GM18867 (cell line): Measurements from ENCODE around the gene PTH1R.

ENCODE experiments used
- ATAC-seq: cut with Tn5 transposase; IDR thresholded peaks from one replicate; pipeline ENCODE4 v1.9.1; 2021; ENCODE audit warnings: mild to moderate bottlenecking, moderate library complexity; ENCODE audit not compliant: unreplicated experiment

Gene PTH1R

DNA sequence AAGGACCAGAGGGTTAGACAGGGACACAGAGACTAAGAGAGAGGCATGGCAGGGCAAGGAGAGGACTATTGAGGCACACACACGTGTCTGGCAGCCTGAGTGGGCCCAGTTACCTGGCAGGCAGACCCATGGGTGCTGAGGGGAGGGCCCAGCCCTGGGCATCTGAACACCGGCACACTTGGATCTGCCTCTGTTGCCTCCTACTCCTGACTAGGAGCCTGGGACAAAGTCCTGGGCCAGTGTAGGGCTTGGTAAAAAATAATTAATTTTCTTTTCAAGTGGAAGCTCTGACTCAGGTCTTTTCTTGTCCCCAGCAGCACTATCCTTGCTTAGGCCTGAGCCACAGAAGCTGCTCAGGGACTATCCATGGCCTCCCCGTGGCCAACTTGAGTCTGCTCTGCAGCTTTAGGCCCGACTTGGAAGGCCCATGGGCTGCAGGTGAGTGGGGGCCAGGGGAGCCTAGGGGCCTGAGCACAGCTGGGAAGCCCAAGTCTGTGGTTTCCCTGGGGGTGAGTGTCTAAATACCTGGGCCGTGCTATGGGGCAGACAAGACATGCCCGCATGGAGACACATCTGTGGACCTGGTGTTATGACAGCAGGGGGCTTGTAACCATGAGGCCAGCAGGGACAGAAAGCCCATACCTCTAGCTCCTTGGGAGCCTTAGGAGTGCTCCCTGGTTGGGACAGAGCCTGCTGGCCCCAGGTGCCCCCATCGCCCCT, at the start of gene PTH1R:
PTH1R (plus strand) TSS at position 316 of the 720 bp plus-strand sequence. CDS start 5,839 bp downstream, outside the sequence.
- no peak for ATAC-seq

- ATAC-seq: peak; percentile 92
Observed at GRCh38 chr3:46829699-46830208, 47.8 kb upstream of the PTH1R start.

DNA sequence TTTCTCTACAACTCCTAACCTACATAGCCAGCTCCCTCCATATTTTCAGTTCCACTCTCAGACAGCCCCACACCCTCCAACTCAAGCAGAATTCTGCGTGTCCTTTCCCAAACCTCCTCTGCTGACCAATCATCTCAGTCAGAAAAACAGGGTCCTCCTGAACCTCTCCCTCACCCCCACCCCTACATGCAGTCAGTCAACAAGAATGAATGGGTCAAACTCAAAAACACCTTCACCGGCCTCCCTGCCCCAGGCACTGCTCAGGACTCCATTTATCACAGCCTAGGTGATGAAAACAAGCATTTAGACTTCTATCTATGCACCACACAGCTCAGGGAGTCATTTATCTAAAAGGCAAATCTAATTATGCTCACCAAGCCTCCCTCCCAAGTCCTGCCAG, 46.7 kb upstream of the PTH1R start:
- ATAC-seq: no peak

- no peak for ATAC-seq
Observed at GRCh38 chr3:46831316-46831715, 46.2 kb upstream of the PTH1R start.

DNA sequence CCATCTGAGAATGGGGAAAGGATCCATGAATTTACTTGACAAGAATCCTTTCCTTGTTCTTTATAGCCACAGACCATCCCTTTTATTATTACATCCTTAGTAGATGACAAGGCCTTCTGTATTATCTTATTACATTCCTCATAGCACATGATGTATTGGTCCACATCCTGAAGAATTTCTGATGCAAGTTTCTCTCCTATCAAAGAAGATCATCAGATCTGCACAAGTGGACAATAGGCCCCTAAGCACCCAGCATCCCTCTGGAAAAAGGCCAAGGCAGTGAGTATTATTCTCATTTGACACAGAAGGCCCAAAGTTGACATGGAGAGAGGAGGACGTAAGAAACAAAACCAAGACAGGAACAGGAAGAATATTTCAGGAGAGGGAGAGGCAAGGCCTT, 45.7 kb upstream of the PTH1R start:
- ATAC-seq: no peak

DNA sequence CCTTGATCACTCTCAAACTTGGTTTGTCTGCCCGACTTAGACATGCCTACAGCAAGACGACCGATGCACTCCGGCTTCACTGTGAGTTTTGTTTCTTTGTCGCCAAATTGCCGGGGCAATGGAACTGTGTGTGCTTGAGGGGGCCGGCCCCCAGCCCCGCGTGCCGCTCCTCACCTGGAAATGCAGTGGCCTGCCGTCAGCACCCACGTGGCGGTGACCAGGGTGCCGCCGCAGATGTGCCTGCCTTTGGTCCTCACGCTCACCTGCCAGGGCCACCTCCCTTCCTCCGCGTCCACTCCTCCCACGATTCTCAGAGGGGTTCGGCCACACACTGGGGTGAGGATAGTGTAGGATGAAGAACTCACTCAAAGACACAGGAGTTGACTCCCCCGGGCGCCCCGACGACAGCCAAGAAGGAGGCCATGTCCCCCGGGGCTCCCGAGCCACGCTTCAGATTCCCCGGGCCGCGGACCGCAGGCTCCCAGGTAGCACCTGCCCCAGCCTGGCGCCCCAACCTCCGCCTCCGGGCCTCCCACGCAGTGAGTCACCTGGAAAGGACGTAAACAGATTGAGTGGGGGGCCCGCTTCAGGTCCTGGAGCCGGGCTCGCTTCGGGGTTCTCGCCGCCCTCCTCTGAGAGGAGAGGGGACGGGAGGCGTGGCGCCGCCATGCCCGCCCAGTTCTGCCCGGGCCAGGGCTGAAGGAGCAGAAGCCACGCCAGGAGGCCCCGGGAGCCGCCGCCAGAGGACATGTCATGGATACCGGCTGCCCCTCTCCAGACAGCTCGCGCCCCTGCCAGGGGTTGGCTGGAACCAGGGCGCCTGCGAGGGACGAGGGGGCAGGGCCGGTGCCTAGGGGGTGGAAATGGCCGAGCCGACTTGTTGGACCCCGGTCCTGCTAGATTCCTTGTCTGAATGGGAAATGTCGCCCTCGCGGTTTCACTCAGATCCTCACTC, 43.9 kb upstream of the PTH1R start:
- ATAC-seq: no peak

DNA sequence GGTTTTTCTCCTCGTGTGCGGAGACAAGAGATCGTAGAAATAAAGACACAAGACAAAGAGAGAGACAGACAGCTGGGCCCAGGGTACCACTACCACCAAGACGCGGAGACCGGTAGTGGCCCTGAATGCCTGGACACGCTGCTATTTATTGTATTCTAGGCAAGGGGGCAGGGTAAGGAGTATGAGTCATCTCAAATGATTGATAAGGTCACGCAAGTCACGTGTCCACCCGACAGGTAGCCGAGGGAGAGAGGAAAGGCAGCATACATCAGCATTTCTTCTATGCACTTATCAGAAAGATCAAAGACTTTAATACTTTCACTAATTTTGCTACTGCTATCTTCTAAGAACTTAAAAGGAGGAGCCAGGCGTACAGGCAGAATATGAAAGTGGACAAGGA, 42.5 kb upstream of the PTH1R start:
- ATAC-seq: no peak

GRCh38 chr3:46835491-46835890, 42.0 kb upstream of the PTH1R start:
- ATAC-seq: no peak

GRCh38 chr3:46838301-46838700, 39.2 kb upstream of the PTH1R start:
- no peak for ATAC-seq

GRCh38 chr3:46840491-46840890, 37.0 kb upstream of the PTH1R start:
- ATAC-seq: no peak

GRCh38 chr3:46843508-46843907, 34.0 kb upstream of the PTH1R start:
- ATAC-seq: no peak

GRCh38 chr3:46844397-46844796, 33.1 kb upstream of the PTH1R start:
- no peak for ATAC-seq

- no peak for ATAC-seq
Observed at GRCh38 chr3:46844881-46845312, 32.6 kb upstream of the PTH1R start.

- ATAC-seq: no peak
Observed at GRCh38 chr3:46845397-46845859, 32.1 kb upstream of the PTH1R start.

DNA sequence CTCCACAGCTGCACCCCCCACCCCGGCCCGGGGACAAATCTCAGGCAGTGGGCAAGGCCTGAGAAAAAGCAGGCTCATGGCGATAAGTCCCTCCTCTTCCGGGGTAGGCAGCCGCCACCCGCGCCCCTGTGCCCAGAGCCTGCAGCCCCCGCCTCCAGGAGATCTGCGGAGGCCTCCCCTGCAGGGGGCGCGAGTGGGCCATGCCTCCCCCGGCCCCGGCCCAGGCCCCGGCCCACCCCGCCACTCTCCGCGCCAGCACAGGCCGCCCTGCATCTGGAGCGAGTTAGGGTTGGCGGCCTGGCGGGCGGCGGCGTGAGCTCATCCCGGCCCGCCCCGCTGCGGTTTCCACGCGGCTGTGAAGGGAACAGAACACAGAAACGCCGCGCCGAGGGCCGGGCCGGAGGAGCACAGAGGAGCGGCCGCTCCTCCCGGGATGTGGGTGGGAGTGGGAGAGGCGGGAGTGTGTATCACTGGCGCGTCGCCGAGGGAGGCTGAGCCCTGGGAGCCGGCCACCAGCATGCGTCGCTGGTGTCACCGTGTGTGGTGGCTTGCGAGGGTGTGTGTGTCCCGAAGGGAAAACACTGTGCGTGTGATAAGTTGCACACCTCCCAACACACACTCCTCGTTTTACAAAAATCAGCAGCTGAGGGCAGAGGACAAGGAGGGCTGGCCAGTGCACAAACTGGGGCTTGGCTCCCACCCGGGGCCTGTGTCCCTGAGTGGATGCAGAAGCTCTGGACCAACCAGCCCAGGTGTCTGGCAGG, 31.5 kb upstream of the PTH1R start:
- ATAC-seq: peak; percentile 72

DNA sequence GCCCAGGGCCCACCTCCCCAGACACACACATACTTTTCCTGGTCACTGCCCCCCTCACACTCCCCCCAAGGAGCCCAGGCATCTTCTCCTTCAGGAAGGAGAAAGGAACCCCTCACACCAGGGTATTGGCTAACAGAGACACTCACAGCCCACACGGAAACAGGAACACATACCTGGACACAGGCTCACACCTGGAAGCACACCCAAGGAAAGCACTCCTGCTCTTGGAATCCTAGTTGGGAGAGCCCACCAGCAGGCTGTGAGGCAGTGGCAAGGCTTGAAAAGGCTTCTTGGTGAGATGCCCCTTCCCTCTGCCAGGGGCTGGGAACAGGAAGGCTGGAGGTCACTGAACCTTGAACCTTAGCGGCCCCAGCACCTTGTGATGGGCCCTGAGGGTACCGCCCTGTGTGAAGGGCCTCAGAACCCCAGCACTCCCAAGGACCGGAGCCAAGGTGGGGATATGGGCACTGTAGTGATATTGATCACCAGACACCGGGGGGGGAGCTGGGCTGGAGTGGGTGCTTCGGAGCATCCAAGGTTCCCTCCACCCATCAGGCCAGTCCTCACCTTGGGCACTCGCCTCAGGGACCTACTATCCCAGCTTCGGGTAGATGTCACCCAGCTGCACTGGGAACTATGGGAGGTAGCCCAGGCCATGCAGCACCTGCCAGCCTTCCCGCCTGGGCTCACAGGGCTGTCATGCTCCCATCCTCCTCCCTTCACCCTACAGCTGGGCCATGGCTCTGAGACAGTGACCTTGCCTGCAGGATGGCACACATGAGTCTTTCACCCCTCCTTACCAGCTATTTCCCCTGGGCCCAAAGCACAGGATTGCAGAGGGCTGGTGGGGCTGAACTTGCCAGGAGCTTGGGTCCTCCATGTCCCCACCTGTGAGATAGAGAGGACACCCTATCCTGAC, 30.6 kb upstream of the PTH1R start:
- ATAC-seq: no peak

DNA sequence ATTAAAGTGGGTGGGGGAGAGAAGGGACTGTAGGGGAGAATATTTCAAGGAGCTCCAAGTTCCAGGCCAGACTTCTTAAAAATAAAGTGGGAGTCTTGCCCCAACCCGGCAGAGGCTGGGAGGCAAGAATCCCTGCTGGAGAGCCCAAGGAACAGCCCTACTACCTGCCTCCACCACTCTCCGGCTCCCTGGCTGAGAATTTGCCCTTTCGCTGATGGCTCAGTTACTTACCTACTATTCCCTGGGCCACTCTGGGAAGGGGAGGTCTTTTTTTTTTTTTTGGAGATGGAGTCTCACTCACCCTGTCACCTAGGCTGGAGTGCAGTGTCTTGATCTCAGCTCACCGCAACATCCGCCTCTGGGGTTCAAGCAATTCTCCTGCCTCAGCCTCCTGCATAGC, 29.8 kb upstream of the PTH1R start:
- ATAC-seq: no peak

- no peak for ATAC-seq
Observed at GRCh38 chr3:46848271-46849044, 29.1 kb upstream of the PTH1R start.

GRCh38 chr3:46849045-46849631, 28.4 kb upstream of the PTH1R start:
- no peak for ATAC-seq
